Measurements from ENCODE around the gene TUSC2. TPM values are rescaled to one million over a fixed set of nuclear protein-coding genes. Genes with fewer than 3 reads are reported as not detected.

The TUSC2 gene
- total and polyA plus RNA-seq, 2 of the 13 experiments (the other 11 are each of a cell fraction or from before 2014, with no cell fraction given): 36.7 to 39.1 TPM

DNA sequence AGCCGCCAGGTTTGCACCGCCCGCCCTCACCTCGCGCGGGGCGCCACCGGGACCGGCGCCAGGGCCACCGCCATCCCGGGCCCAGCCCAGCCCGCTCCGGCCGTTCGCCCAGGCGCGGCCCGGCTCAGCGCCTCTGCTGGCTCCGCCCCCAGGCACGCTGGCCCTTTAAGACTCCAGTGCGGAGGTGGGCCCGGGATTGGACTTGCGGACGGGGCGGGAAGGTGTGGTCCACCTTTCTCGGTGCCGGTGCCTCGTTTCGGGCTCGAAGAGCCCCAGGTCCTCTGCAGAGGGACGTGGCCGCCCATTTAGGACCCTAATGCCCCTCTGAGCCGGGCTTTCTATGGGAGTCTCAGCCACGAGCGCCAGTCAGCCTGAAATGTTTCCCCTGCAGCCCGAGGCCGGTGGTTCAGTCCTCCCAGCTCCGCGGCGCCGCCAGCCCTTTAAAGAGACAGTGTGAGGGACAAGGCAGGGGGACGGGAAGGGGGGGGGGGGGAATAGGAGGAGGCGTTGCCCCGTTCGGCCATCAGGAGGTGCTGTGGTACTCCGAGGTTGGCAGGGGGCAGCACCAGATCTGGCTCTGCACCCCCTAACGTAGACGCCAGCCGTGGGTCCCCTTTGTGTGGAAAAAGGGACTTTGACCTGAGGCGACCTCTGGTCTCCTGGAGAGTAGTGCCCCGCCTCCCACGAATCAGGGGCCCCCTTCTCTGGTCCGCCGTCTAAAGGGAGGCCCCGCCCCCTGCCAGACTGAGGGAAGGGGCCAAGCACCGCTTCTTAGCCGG lies 6.5 kb downstream of the TUSC2 start (continued):
- peak; percentile 68 for TF ChIP-seq ZNF609 (CRISPR knock-in tag; IDR thresholded peaks at IDR 0.05; ENCODE audit: borderline replicate concordance)
- TF ChIP-seq KAT8 (CRISPR knock-in tag; IDR thresholded peaks at IDR 0.05): peak; percentile 68
- TF ChIP-seq HIVEP1 (CRISPR knock-in tag; IDR thresholded peaks at IDR 0.05): peak; percentile 24; the same call in 1 of the 2 replicates
- TF ChIP-seq, protein P1, sequence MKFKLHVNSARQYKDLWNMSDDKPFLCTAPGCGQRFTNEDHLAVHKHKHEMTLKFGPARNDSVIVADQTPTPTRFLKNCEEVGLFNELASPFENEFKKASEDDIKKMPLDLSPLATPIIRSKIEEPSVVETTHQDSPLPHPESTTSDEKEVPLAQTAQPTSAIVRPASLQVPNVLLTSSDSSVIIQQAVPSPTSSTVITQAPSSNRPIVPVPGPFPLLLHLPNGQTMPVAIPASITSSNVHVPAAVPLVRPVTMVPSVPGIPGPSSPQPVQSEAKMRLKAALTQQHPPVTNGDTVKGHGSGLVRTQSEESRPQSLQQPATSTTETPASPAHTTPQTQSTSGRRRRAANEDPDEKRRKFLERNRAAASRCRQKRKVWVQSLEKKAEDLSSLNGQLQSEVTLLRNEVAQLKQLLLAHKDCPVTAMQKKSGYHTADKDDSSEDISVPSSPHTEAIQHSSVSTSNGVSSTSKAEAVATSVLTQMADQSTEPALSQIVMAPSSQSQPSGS (CRISPR knock-in tag; IDR thresholded peaks at IDR 0.05): peak; percentile 38; the same call in 1 of the 2 replicates
- no peak for TF ChIP-seq GLI4 (CRISPR knock-in tag; IDR thresholded peaks at IDR 0.05; ENCODE audit: borderline replicate concordance)
- TF ChIP-seq, protein P2, sequence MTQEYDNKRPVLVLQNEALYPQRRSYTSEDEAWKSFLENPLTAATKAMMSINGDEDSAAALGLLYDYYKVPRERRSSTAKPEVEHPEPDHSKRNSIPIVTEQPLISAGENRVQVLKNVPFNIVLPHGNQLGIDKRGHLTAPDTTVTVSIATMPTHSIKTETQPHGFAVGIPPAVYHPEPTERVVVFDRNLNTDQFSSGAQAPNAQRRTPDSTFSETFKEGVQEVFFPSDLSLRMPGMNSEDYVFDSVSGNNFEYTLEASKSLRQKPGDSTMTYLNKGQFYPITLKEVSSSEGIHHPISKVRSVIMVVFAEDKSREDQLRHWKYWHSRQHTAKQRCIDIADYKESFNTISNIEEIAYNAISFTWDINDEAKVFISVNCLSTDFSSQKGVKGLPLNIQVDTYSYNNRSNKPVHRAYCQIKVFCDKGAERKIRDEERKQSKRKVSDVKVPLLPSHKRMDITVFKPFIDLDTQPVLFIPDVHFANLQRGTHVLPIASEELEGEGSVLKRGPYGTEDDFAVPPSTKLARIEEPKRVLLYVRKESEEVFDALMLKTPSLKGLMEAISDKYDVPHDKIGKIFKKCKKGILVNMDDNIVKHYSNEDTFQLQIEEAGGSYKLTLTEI (CRISPR knock-in tag; conservative IDR thresholded peaks at IDR 0.05): no peak
- peak; percentile 37; the same call in 1 of the 2 replicates for TF ChIP-seq ZNF770 (CRISPR knock-in tag; IDR thresholded peaks at IDR 0.05)
- TF ChIP-seq BHLHE40 (IDR thresholded peaks at IDR 0.05; ENCODE audit: low read length): peak; percentile 95
- TF ChIP-seq MAFG (CRISPR knock-in tag; IDR thresholded peaks at IDR 0.05): no peak
- TF ChIP-seq PAWR (CRISPR knock-in tag; IDR thresholded peaks at IDR 0.05; ENCODE audit: borderline replicate concordance): no peak; the same call in 1 of the 2 replicates
- TF ChIP-seq JUN (CRISPR knock-in tag; IDR thresholded peaks at IDR 0.05): no peak
- TF ChIP-seq MEIS2 (CRISPR knock-in tag; IDR thresholded peaks at IDR 0.05): no peak; the same call in 1 of the 2 replicates
- peak; percentile 49; the same call in 1 of the 2 replicates for TF ChIP-seq BCL6 (CRISPR knock-in tag; IDR thresholded peaks at IDR 0.05)
- TF ChIP-seq CHD2 (IDR thresholded peaks at IDR 0.05; ENCODE audit: low read depth, low read length): no peak
- TF ChIP-seq ZNF274 (CRISPR knock-in tag; IDR thresholded peaks at IDR 0.05): 0 out of 2 replicates have a peak, but pooled peaks have one; percentile 26
- no peak for TF ChIP-seq PRDM4 (CRISPR knock-in tag; IDR thresholded peaks at IDR 0.05; ENCODE audit: borderline replicate concordance)

Data from HepG2 (cell line).